ENCODE results near the gene C22orf23. TPM values are rescaled to one million over a fixed set of nuclear protein-coding genes. Genes with fewer than 3 reads are reported as not detected.

C22orf23 gene
- total and polyA plus RNA-seq, 2 experiments from 2014 or later, result 0.80 to 2.5 TPM

DNA sequence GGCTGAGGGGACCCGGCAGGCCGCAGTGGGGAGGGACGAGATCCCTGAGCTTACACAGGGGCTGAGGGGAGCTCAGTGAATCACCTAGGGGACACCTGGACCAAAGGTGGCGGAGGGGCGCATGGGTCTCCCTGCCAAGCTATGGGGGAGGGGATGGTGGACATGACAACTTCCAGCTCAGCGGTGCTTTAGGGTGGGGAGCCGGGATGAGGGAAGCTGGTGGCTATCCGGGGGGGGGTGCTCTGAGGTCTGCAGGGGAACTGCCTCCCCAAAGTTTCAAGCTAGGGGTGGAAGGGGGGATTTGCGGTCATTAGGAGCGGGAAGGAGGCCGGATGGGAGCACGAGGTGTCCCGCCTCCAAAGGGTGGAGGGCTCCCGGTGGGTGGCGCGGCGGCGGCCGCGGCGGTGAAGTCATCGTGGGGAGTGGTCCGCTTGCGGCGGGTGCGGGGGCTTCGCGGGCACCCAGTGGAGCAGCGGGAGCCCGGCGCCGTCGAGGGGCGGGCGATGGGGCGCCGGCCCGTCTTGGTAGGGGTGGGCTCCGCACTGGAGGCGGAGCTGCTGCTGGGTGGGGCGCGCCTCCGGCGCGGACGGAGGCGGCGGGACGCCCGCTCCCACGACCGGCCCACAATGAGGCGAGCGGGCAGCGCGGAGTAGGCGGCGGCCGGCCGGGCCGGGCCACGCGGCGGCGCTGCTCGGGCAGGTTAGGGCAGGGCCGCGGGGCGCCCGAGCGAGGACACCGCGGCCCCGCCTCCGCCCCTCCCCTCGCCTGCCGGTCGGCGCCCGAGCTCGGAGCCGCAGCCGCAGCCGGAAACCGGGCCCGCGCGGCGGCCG is 47.7 kb downstream of the C22orf23 start, which contains the start of gene MICALL1:
MICALL1 (plus strand) TSS at position 764 of the 830 bp plus-strand sequence. CDS start 126 bp downstream, outside the sequence.
- DNase-seq (ENCODE audit: low read depth in 1 of 2, low spot score in 1 of 2), result peak; percentile 83 to 89
- TF ChIP-seq, protein P1, sequence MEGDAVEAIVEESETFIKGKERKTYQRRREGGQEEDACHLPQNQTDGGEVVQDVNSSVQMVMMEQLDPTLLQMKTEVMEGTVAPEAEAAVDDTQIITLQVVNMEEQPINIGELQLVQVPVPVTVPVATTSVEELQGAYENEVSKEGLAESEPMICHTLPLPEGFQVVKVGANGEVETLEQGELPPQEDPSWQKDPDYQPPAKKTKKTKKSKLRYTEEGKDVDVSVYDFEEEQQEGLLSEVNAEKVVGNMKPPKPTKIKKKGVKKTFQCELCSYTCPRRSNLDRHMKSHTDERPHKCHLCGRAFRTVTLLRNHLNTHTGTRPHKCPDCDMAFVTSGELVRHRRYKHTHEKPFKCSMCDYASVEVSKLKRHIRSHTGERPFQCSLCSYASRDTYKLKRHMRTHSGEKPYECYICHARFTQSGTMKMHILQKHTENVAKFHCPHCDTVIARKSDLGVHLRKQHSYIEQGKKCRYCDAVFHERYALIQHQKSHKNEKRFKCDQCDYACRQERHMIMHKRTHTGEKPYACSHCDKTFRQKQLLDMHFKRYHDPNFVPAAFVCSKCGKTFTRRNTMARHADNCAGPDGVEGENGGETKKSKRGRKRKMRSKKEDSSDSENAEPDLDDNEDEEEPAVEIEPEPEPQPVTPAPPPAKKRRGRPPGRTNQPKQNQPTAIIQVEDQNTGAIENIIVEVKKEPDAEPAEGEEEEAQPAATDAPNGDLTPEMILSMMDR (IDR thresholded peaks at IDR 0.05; ENCODE audit: low read depth, low read length), result no peak
- Histone ChIP-seq H3K36me3 (no peaks in the 10 kb centered on the region), H3K27ac (no peak within 1 kb of the TSS), H3K27me3 (no peaks in the 10 kb centered on the region), H3K9me3 (ENCODE audit: low read depth) (no peaks in the 10 kb centered on the region), H3K4me1 (ENCODE audit: low read depth) (peaks cover 12% of the 10 kb centered on the region), H3K4me3 (peak within 1 kb of the TSS; percentile 74)

DNA sequence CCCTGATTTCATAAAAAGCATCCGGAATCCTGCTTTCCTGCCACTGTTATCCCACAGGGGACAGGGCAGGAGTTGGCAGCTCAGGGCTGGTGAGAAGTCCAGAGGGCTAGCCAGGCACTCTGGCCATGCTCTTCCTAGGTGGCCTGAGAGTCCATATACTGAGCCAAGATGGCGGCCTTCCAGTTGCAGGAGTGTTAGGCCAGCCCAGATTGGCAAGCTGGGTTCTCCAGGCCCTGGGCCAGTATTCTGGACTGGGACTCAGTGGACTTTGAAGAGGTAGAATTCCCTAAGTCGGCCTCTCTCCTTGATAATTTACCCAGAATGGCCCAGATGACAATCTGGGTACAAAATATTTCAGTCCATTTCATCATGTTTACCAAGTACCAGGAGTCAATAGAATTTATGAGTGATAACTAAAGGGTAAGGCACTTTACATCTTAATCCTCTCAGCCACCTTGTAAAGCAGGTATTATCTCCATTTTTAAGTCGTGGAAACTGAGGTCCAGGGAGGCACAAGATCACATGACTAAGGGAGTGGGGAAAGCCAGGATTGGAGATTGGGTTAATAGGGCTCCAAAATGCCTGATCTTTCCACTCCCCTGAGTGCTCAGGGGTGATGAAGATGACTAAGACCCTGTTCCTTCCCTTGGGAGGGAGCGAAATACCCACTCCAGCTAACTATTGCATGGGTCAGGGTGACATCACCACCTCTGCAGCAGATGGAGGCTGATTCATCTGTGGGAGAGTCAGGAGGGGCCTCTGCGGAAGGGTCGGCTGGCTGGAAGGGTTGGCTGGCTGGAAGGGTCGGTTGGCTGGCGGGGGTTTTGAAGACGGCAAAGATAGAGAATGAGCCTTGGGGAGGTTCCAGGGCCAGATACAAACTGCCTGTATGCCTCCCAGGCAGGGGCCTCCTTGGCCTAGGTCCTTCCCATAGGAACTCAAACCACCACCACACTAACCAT is 48.5 kb downstream of the C22orf23 start:
- Histone ChIP-seq H3K9me3 (ENCODE audit: low read depth) (no peaks in the 10 kb centered on the region), H3K27ac (no peak overlapping the region), H3K4me1 (ENCODE audit: low read depth) (peaks cover 5% of the 10 kb centered on the region), H3K27me3 (no peaks in the 10 kb centered on the region), H3K36me3 (no peaks in the 10 kb centered on the region), H3K4me3 (no peak overlapping the region)
- TF ChIP-seq, protein P1 (IDR thresholded peaks at IDR 0.05; ENCODE audit: low read depth, low read length), result no peak
- peak; percentile 10 to 97 for DNase-seq (ENCODE audit: low read depth in 1 of 2, low spot score in 1 of 2)

DNA sequence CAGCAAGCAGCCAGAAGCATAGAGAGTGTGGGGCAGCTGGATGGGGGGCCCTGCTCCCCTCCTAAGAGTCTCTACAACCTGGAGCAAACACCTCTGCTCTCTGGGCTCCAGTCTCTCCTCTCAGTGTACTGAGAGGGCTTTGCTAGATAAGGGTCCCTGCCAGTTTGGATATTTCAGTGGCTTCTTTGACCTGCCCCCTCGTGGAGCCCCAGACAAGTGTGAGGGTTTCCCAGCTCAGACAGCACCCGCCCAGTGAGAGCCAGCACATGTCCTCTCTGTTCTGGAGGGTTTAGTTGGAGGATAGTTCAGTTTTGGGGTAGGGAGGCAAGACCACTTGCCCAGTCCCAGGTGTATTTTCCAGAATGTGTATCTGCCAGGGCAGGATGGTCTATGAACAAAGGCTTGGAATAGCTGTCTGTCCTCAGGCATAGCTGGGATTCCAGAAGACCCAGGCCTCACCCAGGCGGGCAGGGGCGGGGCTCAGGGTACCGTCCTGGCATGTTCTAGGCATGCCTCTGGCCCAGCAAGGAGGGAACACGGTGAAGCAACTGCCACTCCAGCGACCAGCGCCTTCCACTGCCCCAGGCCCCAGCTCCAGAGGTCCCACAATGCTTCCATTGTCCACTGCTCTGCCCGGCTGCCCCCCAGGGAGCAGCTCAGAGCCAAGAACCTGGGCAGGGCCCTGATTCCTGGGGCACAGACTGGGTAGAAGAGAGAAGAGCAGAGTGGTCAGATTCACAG is 54.8 kb downstream of the C22orf23 start:
- peak; percentile 27 to 38 for DNase-seq (ENCODE audit: low read depth in 1 of 2, low spot score in 1 of 2)

DNA sequence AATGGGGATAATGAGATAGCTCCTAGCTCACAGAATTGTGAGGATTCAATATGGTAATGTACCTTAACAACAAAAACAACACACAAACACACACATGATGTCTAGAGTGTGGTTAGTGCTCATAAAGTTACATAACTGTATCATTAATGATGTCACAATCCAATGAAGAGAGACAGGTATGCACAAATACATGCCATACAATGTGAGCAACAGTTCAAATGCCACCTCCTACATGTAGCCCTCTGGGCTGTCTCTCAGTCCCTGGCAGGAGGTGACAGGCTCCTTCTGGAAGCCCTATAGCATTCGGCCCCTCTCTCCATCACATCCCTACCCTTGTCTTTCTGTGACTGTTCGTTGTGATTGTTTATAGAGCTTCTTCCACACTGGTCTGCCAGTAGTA is 55.6 kb downstream of the C22orf23 start:
- peaks cover 40% of the 10 kb centered on the region for H3K4me1 ChIP-seq (ENCODE audit: low read depth)
- H3K27me3 ChIP-seq, result no peaks in the 10 kb centered on the region
- no peaks in the 10 kb centered on the region for H3K9me3 ChIP-seq (ENCODE audit: low read depth)
- DNase-seq (ENCODE audit: low read depth in 1 of 2, low spot score in 1 of 2), result no peak
- no peak overlapping the region for H3K4me3 ChIP-seq
- H3K36me3 ChIP-seq, result no peaks in the 10 kb centered on the region
- TF ChIP-seq, protein P1 (IDR thresholded peaks at IDR 0.05; ENCODE audit: low read depth, low read length), result no peak
- H3K27ac ChIP-seq, result no peak overlapping the region

More for the DNA sequence above, 54.8 kb downstream of the C22orf23 start:
- TF ChIP-seq, protein P1 (IDR thresholded peaks at IDR 0.05; ENCODE audit: low read depth, low read length), result no peak
- H3K27me3 ChIP-seq, result no peaks in the 10 kb centered on the region
- H3K27ac ChIP-seq, result peak overlapping the region; percentile 47
- no peaks in the 10 kb centered on the region for H3K36me3 ChIP-seq
- H3K4me3 ChIP-seq, result no peak overlapping the region
- H3K9me3 ChIP-seq (ENCODE audit: low read depth), result no peaks in the 10 kb centered on the region
- H3K4me1 ChIP-seq (ENCODE audit: low read depth), result peaks cover 34% of the 10 kb centered on the region

DNA sequence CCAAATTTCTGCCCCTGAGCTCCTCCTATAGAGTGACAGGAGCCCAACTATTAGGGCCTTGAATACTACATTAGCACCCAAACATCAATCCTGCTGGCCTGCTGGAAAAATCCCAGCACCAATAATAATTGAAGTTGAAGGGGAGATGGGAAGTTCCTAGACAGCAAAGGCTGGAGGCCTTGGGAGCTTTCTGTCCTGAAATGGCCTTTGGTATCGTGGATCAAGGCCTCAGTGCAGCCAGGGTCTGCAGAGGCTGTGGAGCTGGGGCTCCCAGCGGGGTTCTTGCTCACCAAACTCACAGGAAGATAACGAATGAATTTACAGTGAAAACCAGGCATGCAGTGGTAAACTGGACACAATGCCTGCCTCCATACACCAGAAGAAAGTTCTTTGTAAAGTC is 56.5 kb downstream of the C22orf23 start:
- H3K4me3 ChIP-seq, result no peak overlapping the region
- H3K4me1 ChIP-seq (ENCODE audit: low read depth), result peaks cover 40% of the 10 kb centered on the region
- TF ChIP-seq, protein P1 (IDR thresholded peaks at IDR 0.05; ENCODE audit: low read depth, low read length), result no peak
- DNase-seq (ENCODE audit: low read depth in 1 of 2, low spot score in 1 of 2), result no peak
- H3K27me3 ChIP-seq, result no peaks in the 10 kb centered on the region
- no peaks in the 10 kb centered on the region for H3K36me3 ChIP-seq
- H3K27ac ChIP-seq, result peak overlapping the region; percentile 5
- H3K9me3 ChIP-seq (ENCODE audit: low read depth), result no peaks in the 10 kb centered on the region

Measured in cardiac muscle cell (in vitro differentiated cells and primary cell).